ENCODE results near the gene PIP4K2A.

Gene PIP4K2A

DNA sequence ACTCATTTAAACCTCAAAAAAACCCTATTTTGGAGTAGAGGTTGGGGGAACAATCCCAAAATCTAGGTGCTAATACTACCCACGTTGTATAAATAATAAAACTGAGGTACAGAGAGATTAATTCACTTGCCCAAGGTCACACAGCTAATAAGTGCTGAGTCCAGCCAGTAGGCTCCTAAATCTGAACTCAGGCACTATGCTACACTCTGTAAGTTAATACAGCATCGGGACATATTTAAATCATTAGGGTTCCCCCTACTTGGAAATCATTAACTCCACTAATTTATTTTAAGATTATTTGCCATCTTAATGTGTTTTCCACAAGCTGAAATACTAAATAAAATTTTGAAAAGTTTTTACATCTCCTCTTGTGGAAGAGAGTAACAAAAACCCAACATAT is 24.2 kb downstream of the PIP4K2A start:
- no peaks in the 10 kb centered on the region for H3K9me3 ChIP-seq (ENCODE audit: control insufficient read depth, low read length)
- no peaks in the 10 kb centered on the region for H3K36me3 ChIP-seq (ENCODE audit: control insufficient read depth, insufficient read depth, low read length)
- no peaks in the 10 kb centered on the region for H3K27me3 ChIP-seq (ENCODE audit: control insufficient read depth, insufficient read depth, low read length)
- H3K4me3 ChIP-seq (ENCODE audit: low read length) = no peak overlapping the region
- H3K9ac ChIP-seq (ENCODE audit: low read length) = no peak overlapping the region
- peaks cover 18% of the 10 kb centered on the region for H3K4me1 ChIP-seq (ENCODE audit: control insufficient read depth, insufficient read depth, low read length)

DNA sequence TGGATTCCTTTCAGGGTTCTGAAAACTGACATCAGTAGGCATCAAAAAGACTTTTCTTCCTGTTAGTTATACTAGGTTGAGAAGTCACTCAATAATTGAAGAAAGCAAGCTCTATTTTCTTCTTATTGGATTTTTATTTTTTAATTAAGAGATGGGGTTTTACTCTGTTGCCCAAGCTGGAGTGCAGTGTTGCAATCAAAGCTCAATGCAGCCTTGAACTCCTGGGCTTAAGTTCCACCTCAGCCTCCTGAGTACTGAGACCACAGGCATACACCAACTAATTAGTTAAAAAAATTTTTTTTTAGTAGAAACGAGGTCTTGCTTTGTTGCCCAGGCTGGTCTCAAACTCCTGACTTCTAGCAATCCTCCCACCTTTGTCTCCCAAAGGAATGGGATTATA is 28.0 kb downstream of the PIP4K2A start:
- Histone ChIP-seq H3K9ac (ENCODE audit: low read length) (no peak overlapping the region), H3K27me3 (ENCODE audit: control insufficient read depth, insufficient read depth, low read length) (no peaks in the 10 kb centered on the region), H3K9me3 (ENCODE audit: control insufficient read depth, low read length) (no peaks in the 10 kb centered on the region), H3K4me1 (ENCODE audit: control insufficient read depth, insufficient read depth, low read length) (peaks cover 38% of the 10 kb centered on the region), H3K4me3 (ENCODE audit: low read length) (no peak overlapping the region), H3K36me3 (ENCODE audit: control insufficient read depth, insufficient read depth, low read length) (no peaks in the 10 kb centered on the region)

DNA sequence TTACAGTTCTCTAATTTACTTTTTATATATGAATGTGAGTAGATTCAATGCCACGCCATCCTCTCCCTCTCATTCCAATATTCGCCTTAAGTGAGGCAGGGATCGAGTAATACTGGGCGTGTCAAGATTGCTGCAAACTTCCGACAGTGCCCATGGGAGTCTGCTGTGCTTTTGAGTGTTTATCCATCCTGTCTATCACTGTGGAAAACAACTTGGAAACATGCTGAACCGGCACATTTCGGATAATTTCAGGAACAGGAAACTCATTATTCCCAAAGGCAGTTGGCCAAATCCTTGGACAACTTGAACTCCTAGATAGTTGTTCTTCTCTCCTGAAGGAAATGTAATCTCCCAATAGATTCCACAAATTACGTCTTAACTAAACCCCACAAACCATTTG is 28.5 kb downstream of the PIP4K2A start:
- Histone ChIP-seq H3K4me1 (ENCODE audit: control insufficient read depth, insufficient read depth, low read length) (peaks cover 39% of the 10 kb centered on the region), H3K27me3 (ENCODE audit: control insufficient read depth, insufficient read depth, low read length) (no peaks in the 10 kb centered on the region)

DNA sequence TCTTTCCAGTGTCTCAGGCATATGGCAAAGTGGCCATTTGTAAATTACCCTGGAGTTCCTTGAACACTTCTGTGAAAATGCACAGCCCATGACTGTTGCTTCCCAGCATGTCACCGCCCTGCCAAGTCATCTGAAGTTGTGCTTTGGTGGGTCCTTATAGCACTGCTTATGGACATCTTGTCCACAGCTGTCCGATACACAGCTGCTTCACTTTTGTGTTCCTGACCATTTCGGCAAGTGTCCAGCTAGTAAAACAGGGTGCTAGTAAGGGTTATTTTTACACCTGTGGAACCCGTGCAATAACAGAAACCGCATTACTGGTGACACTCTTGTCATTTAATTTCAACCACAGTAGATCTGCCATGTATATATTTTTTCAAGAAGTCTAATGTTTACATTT is 29.7 kb downstream of the PIP4K2A start:
- Histone ChIP-seq H3K4me1 (ENCODE audit: control insufficient read depth, insufficient read depth, low read length) (peaks cover 39% of the 10 kb centered on the region), H3K9me3 (ENCODE audit: control insufficient read depth, low read length) (no peaks in the 10 kb centered on the region), H3K27me3 (ENCODE audit: control insufficient read depth, insufficient read depth, low read length) (no peaks in the 10 kb centered on the region), H3K4me3 (ENCODE audit: low read length) (no peak overlapping the region), H3K9ac (ENCODE audit: low read length) (no peak overlapping the region), H3K36me3 (ENCODE audit: control insufficient read depth, insufficient read depth, low read length) (no peaks in the 10 kb centered on the region)

More for the DNA sequence above, 28.5 kb downstream of the PIP4K2A start:
- Histone ChIP-seq H3K9ac (ENCODE audit: low read length) (no peak overlapping the region), H3K9me3 (ENCODE audit: control insufficient read depth, low read length) (no peaks in the 10 kb centered on the region), H3K36me3 (ENCODE audit: control insufficient read depth, insufficient read depth, low read length) (no peaks in the 10 kb centered on the region), H3K4me3 (ENCODE audit: low read length) (no peak overlapping the region)

- Histone ChIP-seq H3K9me3 (ENCODE audit: control insufficient read depth, low read length) (no peaks in the 10 kb centered on the region), H3K27me3 (ENCODE audit: control insufficient read depth, insufficient read depth, low read length) (no peaks in the 10 kb centered on the region), H3K4me3 (ENCODE audit: low read length) (no peak overlapping the region), H3K4me1 (ENCODE audit: control insufficient read depth, insufficient read depth, low read length) (peaks cover 39% of the 10 kb centered on the region), H3K9ac (ENCODE audit: low read length) (no peak overlapping the region), H3K36me3 (ENCODE audit: control insufficient read depth, insufficient read depth, low read length) (no peaks in the 10 kb centered on the region)
These were observed 31.3 kb downstream of the PIP4K2A start for GRCh38 chr10:22683140-22683389.

- peaks cover 39% of the 10 kb centered on the region for H3K4me1 ChIP-seq (ENCODE audit: control insufficient read depth, insufficient read depth, low read length)
- no peak overlapping the region for H3K9ac ChIP-seq (ENCODE audit: low read length)
- H3K27me3 ChIP-seq (ENCODE audit: control insufficient read depth, insufficient read depth, low read length) = no peaks in the 10 kb centered on the region
- no peaks in the 10 kb centered on the region for H3K36me3 ChIP-seq (ENCODE audit: control insufficient read depth, insufficient read depth, low read length)
- no peak overlapping the region for H3K4me3 ChIP-seq (ENCODE audit: low read length)
- H3K9me3 ChIP-seq (ENCODE audit: control insufficient read depth, low read length) = no peaks in the 10 kb centered on the region
These were observed 31.9 kb downstream of the PIP4K2A start for GRCh38 chr10:22682237-22683139.

GRCh38 chr10:22681783-22682183 is 32.6 kb downstream of the PIP4K2A start:
- no peak overlapping the region for H3K9ac ChIP-seq (ENCODE audit: low read length)
- H3K9me3 ChIP-seq (ENCODE audit: control insufficient read depth, low read length) = no peaks in the 10 kb centered on the region
- H3K4me1 ChIP-seq (ENCODE audit: control insufficient read depth, insufficient read depth, low read length) = peaks cover 39% of the 10 kb centered on the region
- H3K36me3 ChIP-seq (ENCODE audit: control insufficient read depth, insufficient read depth, low read length) = no peaks in the 10 kb centered on the region
- H3K4me3 ChIP-seq (ENCODE audit: low read length) = no peak overlapping the region
- no peaks in the 10 kb centered on the region for H3K27me3 ChIP-seq (ENCODE audit: control insufficient read depth, insufficient read depth, low read length)

DNA sequence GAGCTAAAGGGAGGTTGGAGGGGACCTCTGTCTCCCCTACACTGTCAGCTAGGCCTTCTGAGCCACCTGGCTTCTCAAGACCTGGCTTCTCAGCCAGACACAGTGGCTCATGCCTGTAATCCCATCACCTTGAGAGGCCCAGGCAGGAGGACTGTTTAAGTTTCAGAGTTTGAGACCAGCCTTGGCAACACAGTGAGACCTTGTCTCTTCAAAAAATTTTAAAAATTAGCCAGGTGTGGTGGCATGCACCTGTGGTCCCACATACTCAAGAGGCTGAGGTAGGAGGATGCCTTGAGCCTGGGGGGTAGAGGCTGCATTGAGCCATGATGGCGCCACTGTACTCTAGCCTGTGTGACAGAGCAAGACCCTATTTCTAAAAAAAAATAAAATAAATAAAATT is 33.1 kb downstream of the PIP4K2A start:
- H3K9ac ChIP-seq (ENCODE audit: low read length) = no peak overlapping the region
- no peaks in the 10 kb centered on the region for H3K9me3 ChIP-seq (ENCODE audit: control insufficient read depth, low read length)
- H3K4me1 ChIP-seq (ENCODE audit: control insufficient read depth, insufficient read depth, low read length) = peaks cover 39% of the 10 kb centered on the region
- H3K4me3 ChIP-seq (ENCODE audit: low read length) = no peak overlapping the region
- H3K27me3 ChIP-seq (ENCODE audit: control insufficient read depth, insufficient read depth, low read length) = no peaks in the 10 kb centered on the region
- H3K36me3 ChIP-seq (ENCODE audit: control insufficient read depth, insufficient read depth, low read length) = no peaks in the 10 kb centered on the region

GRCh38 chr10:22679608-22680007 is 34.8 kb downstream of the PIP4K2A start:
- H3K4me3 ChIP-seq (ENCODE audit: low read length) = no peak overlapping the region
- H3K36me3 ChIP-seq (ENCODE audit: control insufficient read depth, insufficient read depth, low read length) = no peaks in the 10 kb centered on the region
- no peaks in the 10 kb centered on the region for H3K9me3 ChIP-seq (ENCODE audit: control insufficient read depth, low read length)
- peaks cover 28% of the 10 kb centered on the region for H3K4me1 ChIP-seq (ENCODE audit: control insufficient read depth, insufficient read depth, low read length)
- H3K27me3 ChIP-seq (ENCODE audit: control insufficient read depth, insufficient read depth, low read length) = no peaks in the 10 kb centered on the region
- H3K9ac ChIP-seq (ENCODE audit: low read length) = no peak overlapping the region

- no peaks in the 10 kb centered on the region for H3K9me3 ChIP-seq (ENCODE audit: control insufficient read depth, low read length)
- H3K4me3 ChIP-seq (ENCODE audit: low read length) = no peak overlapping the region
- no peaks in the 10 kb centered on the region for H3K36me3 ChIP-seq (ENCODE audit: control insufficient read depth, insufficient read depth, low read length)
- peaks cover 11% of the 10 kb centered on the region for H3K4me1 ChIP-seq (ENCODE audit: control insufficient read depth, insufficient read depth, low read length)
- H3K9ac ChIP-seq (ENCODE audit: low read length) = no peak overlapping the region
- no peaks in the 10 kb centered on the region for H3K27me3 ChIP-seq (ENCODE audit: control insufficient read depth, insufficient read depth, low read length)
These were observed 37.0 kb downstream of the PIP4K2A start for GRCh38 chr10:22677333-22677732.

- Histone ChIP-seq H3K4me1 (ENCODE audit: control insufficient read depth, insufficient read depth, low read length) (peaks cover 6% of the 10 kb centered on the region), H3K9ac (ENCODE audit: low read length) (no peak overlapping the region), H3K36me3 (ENCODE audit: control insufficient read depth, insufficient read depth, low read length) (no peaks in the 10 kb centered on the region), H3K4me3 (ENCODE audit: low read length) (no peak overlapping the region), H3K9me3 (ENCODE audit: control insufficient read depth, low read length) (no peaks in the 10 kb centered on the region), H3K27me3 (ENCODE audit: control insufficient read depth, insufficient read depth, low read length) (no peaks in the 10 kb centered on the region)
These were observed 37.9 kb downstream of the PIP4K2A start for GRCh38 chr10:22676435-22676834.

GRCh38 chr10:22674573-22674930 is 39.8 kb downstream of the PIP4K2A start:
- Histone ChIP-seq H3K36me3 (ENCODE audit: control insufficient read depth, insufficient read depth, low read length) (no peaks in the 10 kb centered on the region), H3K9ac (ENCODE audit: low read length) (no peak overlapping the region), H3K4me3 (ENCODE audit: low read length) (no peak overlapping the region), H3K4me1 (ENCODE audit: control insufficient read depth, insufficient read depth, low read length) (no peaks in the 10 kb centered on the region), H3K27me3 (ENCODE audit: control insufficient read depth, insufficient read depth, low read length) (no peaks in the 10 kb centered on the region), H3K9me3 (ENCODE audit: control insufficient read depth, low read length) (no peaks in the 10 kb centered on the region)

Data from mucosa of stomach (tissue), 1 donor.